Thyroid gland (tissue), 4 donors: ENCODE results near the gene PLD3.

Experiments
- POLR2A ChIP-seq, 2 donors: fragments of 450-650 bp; IDR thresholded peaks; one replicate each; pipeline ENCODE4 v1.6.1; 2017; ENCODE audit warnings: antibody characterized with exemption in 2 of 2, mild to moderate bottlenecking in 2 of 2, moderate library complexity in 1 of 2
- TF ChIP-seq, protein P1 (sequence below), 6 experiments: fragments of 200-600 bp in 3 of 6; fragments of 450-650 bp in 3 of 6; sonication (generic) in 3 of 6; IDR thresholded peaks; one replicate each; pipeline ENCODE4 v1.5.1; 2016 to 2019; ENCODE audit warnings: antibody characterized with exemption in 6 of 6, mild to moderate bottlenecking in 2 of 6, inconsistent platforms in 1 of 6, moderate library complexity in 1 of 6

DNA sequence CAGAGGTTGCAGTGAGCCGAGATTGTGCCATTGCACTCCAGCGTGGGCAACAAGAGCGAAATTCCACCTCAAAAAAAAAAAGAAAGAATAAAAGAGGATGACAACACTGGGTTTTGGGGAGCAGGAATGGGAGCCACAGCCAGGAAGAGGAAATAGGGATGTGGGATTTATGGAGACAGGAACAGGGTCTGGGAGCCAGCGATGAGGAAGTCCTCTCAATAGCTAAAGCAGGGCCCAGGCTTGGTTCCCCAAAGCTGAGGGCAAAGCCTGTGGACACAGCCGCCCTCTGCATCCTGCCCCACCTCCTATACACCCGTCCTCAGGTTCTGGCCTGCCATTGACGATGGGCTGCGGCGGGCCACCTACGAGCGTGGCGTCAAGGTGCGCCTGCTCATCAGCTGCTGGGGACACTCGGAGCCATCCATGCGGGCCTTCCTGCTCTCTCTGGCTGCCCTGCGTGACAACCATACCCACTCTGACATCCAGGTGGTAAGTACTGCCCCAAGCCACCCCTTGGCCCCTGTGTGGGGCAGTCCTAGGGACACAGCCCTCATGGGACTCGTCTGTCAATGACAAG, 27.9 kb downstream of the PLD3 start:
- no peak for TF ChIP-seq POLR2A (IDR thresholded peaks at IDR 0.05)
- TF ChIP-seq, protein P1, sequence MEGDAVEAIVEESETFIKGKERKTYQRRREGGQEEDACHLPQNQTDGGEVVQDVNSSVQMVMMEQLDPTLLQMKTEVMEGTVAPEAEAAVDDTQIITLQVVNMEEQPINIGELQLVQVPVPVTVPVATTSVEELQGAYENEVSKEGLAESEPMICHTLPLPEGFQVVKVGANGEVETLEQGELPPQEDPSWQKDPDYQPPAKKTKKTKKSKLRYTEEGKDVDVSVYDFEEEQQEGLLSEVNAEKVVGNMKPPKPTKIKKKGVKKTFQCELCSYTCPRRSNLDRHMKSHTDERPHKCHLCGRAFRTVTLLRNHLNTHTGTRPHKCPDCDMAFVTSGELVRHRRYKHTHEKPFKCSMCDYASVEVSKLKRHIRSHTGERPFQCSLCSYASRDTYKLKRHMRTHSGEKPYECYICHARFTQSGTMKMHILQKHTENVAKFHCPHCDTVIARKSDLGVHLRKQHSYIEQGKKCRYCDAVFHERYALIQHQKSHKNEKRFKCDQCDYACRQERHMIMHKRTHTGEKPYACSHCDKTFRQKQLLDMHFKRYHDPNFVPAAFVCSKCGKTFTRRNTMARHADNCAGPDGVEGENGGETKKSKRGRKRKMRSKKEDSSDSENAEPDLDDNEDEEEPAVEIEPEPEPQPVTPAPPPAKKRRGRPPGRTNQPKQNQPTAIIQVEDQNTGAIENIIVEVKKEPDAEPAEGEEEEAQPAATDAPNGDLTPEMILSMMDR (IDR thresholded peaks at IDR 0.05): no peak
